GM20000 (cell line): Measurements from ENCODE around the gene CRYAA.

Experiments
- DNase-seq: peaks from one replicate; pipeline ENCODE4 v3.0.0; 2012; ENCODE audit warnings: low spot score
- CTCF ChIP-seq: IDR thresholded peaks from 2 replicates; pipeline ENCODE4 v1.5.1; 2012; ENCODE audit warnings: mild to moderate bottlenecking, control low read depth; ENCODE audit errors: extremely low read depth, missing control alignments

Gene CRYAA

GRCh38 chr21:43190951-43191350, 22.1 kb downstream of the CRYAA start:
- DNase-seq, result no peak
- no peak for TF ChIP-seq CTCF

GRCh38 chr21:43191521-43191920, 22.7 kb downstream of the CRYAA start:
- no peak for TF ChIP-seq CTCF
- DNase-seq, result no peak

- TF ChIP-seq CTCF, result no peak
- DNase-seq, result no peak
Observed at GRCh38 chr21:43191971-43192370, 23.2 kb downstream of the CRYAA start.

- no peak for DNase-seq
Observed at GRCh38 chr21:43192501-43193081, 23.8 kb downstream of the CRYAA start.

GRCh38 chr21:43193088-43193650, 24.4 kb downstream of the CRYAA start:
- no peak for DNase-seq
- TF ChIP-seq CTCF, result no peak

More at GRCh38 chr21:43192501-43193081, 23.8 kb downstream of the CRYAA start:
- no peak for TF ChIP-seq CTCF

GRCh38 chr21:43193651-43194302, 25.0 kb downstream of the CRYAA start:
- DNase-seq, result no peak
- TF ChIP-seq CTCF, result no peak

GRCh38 chr21:43194303-43195120, 25.7 kb downstream of the CRYAA start:
- peak; percentile 34 for DNase-seq
- TF ChIP-seq CTCF, result no peak
